Neuronal stem cell (in vitro differentiated cells): ENCODE results near the gene MIA.

Experiments
- DNase-seq: peaks from one replicate; pipeline ENCODE4 v3.0.0-alpha.2; 2013; ENCODE audit warnings: low spot score
- H2AFZ ChIP-seq: one replicate; pipeline ENCODE4 v1.6.1; 2013; ENCODE audit warnings: mild to moderate bottlenecking, low read length, inconsistent platforms
- H2AK5ac ChIP-seq: 2 replicates; pipeline ENCODE4 v1.6.1; 2013; ENCODE audit warnings: low read depth, mild to moderate bottlenecking, inconsistent platforms, low read length, moderate library complexity, mixed read lengths
- H2BK120ac ChIP-seq: 2 replicates; pipeline ENCODE4 v1.6.1; 2013; ENCODE audit warnings: low read depth, mild to moderate bottlenecking, inconsistent platforms, low read length, moderate library complexity, mixed read lengths
- H2BK12ac ChIP-seq: one replicate; pipeline ENCODE4 v1.6.1; 2013; ENCODE audit warnings: low read length, inconsistent platforms
- H2BK15ac ChIP-seq: 2 replicates; pipeline ENCODE4 v1.6.1; 2013; ENCODE audit warnings: mild to moderate bottlenecking, low read length, inconsistent platforms, mixed read lengths
- H2BK5ac ChIP-seq: one replicate; pipeline ENCODE4 v1.6.1; 2013; ENCODE audit warnings: inconsistent platforms, mild to moderate bottlenecking, low read length, moderate library complexity
- H3K14ac ChIP-seq: one replicate; pipeline ENCODE4 v1.6.1; 2013; ENCODE audit warnings: low read length, inconsistent platforms
- H3K18ac ChIP-seq: 2 replicates; pipeline ENCODE4 v1.6.1; 2013; ENCODE audit warnings: low read length, inconsistent platforms
- H3K23ac ChIP-seq: 2 replicates; pipeline ENCODE4 v1.6.1; 2013; ENCODE audit warnings: low read depth, mild to moderate bottlenecking, mixed read lengths, low read length, inconsistent platforms; ENCODE audit not compliant: poor library complexity
- H3K27ac ChIP-seq: replicated peaks from 3 replicates; pipeline ENCODE4 v1.5.1; 2013; ENCODE audit warnings: low read length, inconsistent platforms
- H3K27me3 ChIP-seq, 3 experiments: 2 replicates each; pipeline ENCODE4 v1.6.1; 2013; ENCODE audit warnings: low read length in 3 of 3, mild to moderate bottlenecking in 2 of 3, inconsistent platforms in 1 of 3, low read depth in 1 of 3, mixed read lengths in 1 of 3, moderate library complexity in 1 of 3; ENCODE audit not compliant: control insufficient read depth in 3 of 3, insufficient read depth in 3 of 3
- H3K36me3 ChIP-seq, 2 donors: replicated peaks in 1 of 2; 2 replicates each; pipeline ENCODE4 v1.6.1; 2013; ENCODE audit warnings: low read length in 2 of 2; ENCODE audit not compliant: control insufficient read depth in 2 of 2, insufficient read depth in 2 of 2
- H3K4ac ChIP-seq: 2 replicates; pipeline ENCODE4 v1.6.1; 2013; ENCODE audit warnings: inconsistent platforms, mild to moderate bottlenecking, low read length, moderate library complexity
- H3K4me1 ChIP-seq, 2 donors: 1 replicate in 1 of 2; 2 replicates in 1 of 2; pipeline ENCODE4 v1.6.1; 2013; ENCODE audit warnings: low read length in 2 of 2, low read depth in 1 of 2; ENCODE audit not compliant: control insufficient read depth in 2 of 2, insufficient read depth in 1 of 2
- H3K4me2 ChIP-seq: one replicate; pipeline ENCODE4 v1.6.1; 2013; ENCODE audit warnings: mild to moderate bottlenecking, low read length, inconsistent platforms; ENCODE audit not compliant: insufficient read depth, poor library complexity, severe bottlenecking
- H3K4me3 ChIP-seq, 2 donors: 2 replicates each; pipeline ENCODE4 v1.5.1; 2013; ENCODE audit warnings: low read length in 2 of 2, mild to moderate bottlenecking in 2 of 2, inconsistent platforms in 1 of 2, moderate library complexity in 1 of 2
- H3K79me1 ChIP-seq: one replicate; pipeline ENCODE4 v1.6.1; 2013; ENCODE audit warnings: low read depth, mild to moderate bottlenecking, inconsistent platforms, low read length, moderate library complexity
- H3K9ac ChIP-seq: one replicate; pipeline ENCODE4 v1.6.1; 2013; ENCODE audit warnings: mild to moderate bottlenecking, low read depth, low read length, inconsistent platforms; ENCODE audit not compliant: poor library complexity
- H3K9me3 ChIP-seq, 2 donors: replicated peaks in 1 of 2; 2 replicates each; pipeline versions ENCODE3 to v1.6.1; 2013; ENCODE audit warnings: low read length in 2 of 2, mild to moderate bottlenecking in 2 of 2, inconsistent platforms in 1 of 2, low read depth in 1 of 2, mixed read lengths in 1 of 2, moderate library complexity in 1 of 2; ENCODE audit not compliant: control insufficient read depth in 2 of 2, insufficient read depth in 1 of 2
- H4K8ac ChIP-seq: one replicate; pipeline ENCODE4 v1.6.1; 2013; ENCODE audit warnings: low read depth, mild to moderate bottlenecking, inconsistent platforms, low read length, moderate library complexity
- H4K91ac ChIP-seq: one replicate; pipeline ENCODE4 v1.6.1; 2013; ENCODE audit warnings: low read length, low read depth, mild to moderate bottlenecking, inconsistent platforms; ENCODE audit not compliant: poor library complexity
- WGBS, 2 donors: extraction: QIAGEN DNeasy Blood & Tissue Kit; methylation state at CpG; one replicate each; pipeline ENCODE4 v1.1.7; 2013; ENCODE audit warnings: missing lambda C conversion rate in 2 of 2, mixed read lengths in 1 of 2; ENCODE audit not compliant: insufficient read length in 2 of 2, insufficient replicate concordance in 1 of 2; ENCODE audit errors: extremely low coverage in 2 of 2; 5-methylcytosine and 5-hydroxymethylcytosine counted together

MIA gene

DNA sequence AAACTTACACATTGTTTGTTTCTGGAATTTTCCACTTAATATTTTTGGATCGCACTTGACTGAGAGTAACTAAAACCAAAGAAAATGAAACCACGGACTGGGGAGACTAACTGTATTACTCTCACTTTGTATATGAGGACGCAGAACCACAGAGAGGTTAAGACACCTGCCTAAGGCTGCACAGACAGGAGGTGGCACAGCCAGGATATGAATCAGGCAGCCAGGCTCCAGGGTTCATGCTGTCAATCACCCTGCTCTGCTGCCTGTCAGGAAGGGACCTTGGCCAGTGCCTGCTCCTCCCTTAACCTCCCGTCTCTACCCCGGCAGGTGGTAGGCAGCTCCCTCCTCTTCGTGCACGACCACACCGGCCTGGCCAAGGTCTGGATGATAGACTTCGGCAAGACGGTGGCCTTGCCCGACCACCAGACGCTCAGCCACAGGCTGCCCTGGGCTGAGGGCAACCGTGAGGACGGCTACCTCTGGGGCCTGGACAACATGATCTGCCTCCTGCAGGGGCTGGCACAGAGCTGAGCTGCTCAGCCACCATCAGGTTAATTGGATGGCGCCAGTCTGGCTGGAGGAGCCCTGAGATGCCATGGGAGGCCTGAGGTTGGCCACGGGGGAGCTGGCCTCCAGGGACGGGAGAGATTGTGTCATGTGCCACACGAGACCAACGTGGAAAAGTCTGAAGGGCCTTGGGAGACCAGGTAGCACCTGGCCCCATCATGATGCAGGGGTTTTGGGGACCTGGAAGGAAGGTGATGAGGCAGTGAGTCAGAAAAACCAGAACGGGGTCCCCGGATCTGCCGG lies 36.1 kb upstream of the MIA start:
- peak overlapping the region; percentile 87 for H2BK5ac ChIP-seq
- H4K91ac ChIP-seq, result no peak overlapping the region
- H3K4me1 ChIP-seq, result no peaks in the 10 kb centered on the region
- no peak overlapping the region for H2BK12ac ChIP-seq
- no peak overlapping the region for H3K4me2 ChIP-seq
- H4K8ac ChIP-seq, result peak overlapping the region; percentile 65
- H2AK5ac ChIP-seq, result no peak overlapping the region
- H2BK120ac ChIP-seq, result no peak overlapping the region
- peak overlapping the region; percentile 11 for H2BK15ac ChIP-seq
- H3K4me3 ChIP-seq, result no peak overlapping the region
- peak overlapping the region; percentile 11 for H3K4ac ChIP-seq
- H3K14ac ChIP-seq, result no peak overlapping the region
- H2AFZ ChIP-seq, result no peak overlapping the region
- peak overlapping the region; percentile 73 for H3K23ac ChIP-seq
- H3K9ac ChIP-seq, result peak overlapping the region; percentile 60
- no CpG with 5 or more reads among the region's 22 CpGs for WGBS, 2 donors
- H3K18ac ChIP-seq, result no peak overlapping the region
- H3K9me3 ChIP-seq, result peaks cover 0 to 1% of the 10 kb centered on the region in 2 donors
- no peak for DNase-seq
- H3K36me3 ChIP-seq, result peaks cover 36 to 77% of the 10 kb centered on the region in 2 donors
- H3K27me3 ChIP-seq, result no peaks in the 10 kb centered on the region
- peaks cover 3% of the 10 kb centered on the region for H3K79me1 ChIP-seq
- H3K27ac ChIP-seq, result no peak overlapping the region

DNA sequence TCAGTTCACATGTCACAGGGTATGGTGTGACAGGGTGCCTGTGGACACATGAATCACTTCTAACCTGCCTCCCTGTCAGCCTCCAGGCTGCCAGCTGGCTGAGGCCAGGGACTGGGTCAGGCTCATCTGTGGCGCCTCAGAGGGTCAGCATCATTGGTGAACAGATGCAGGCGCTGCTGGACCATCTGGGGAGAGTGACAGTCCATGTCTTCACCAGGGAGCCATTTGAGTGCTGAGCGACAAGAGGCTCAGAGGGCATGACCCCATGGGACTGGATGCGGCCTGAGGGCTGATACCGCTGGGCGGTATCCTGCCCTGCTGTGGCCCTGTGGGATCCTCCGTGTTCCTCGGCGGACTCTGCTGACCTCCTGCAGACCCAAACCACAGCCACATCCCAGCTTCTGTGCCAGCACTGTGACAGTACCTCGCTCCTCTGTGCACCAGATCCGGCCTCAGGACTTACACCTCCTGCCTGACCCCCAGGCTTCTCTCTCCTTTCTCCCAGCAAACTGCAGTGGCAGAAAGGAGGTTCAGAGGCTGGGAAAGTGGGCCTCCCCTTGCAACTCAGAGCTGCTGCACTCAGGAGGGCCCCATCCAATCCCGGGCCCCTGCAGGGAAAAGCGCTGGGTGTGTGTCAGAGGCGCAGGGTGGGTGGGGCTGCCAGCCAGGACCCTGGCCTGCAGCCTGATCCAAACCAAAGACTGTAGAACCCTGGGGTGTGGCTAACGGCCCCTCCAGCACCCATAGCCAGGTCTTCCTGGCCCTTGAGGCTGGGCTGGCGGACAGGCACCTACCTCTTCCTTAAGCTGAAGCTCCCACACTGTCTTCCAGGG lies 35.2 kb upstream of the MIA start:
- no peak overlapping the region for H3K4me2 ChIP-seq
- H3K9ac ChIP-seq, result peak overlapping the region; percentile 44
- DNase-seq, result no peak
- H4K8ac ChIP-seq, result peak overlapping the region; percentile 65
- H3K79me1 ChIP-seq, result peaks cover 3% of the 10 kb centered on the region
- no peak overlapping the region for H2BK12ac ChIP-seq
- H3K23ac ChIP-seq, result no peak overlapping the region
- H2BK120ac ChIP-seq, result no peak overlapping the region
- H3K4ac ChIP-seq, result no peak overlapping the region
- peaks cover 0 to 1% of the 10 kb centered on the region in 2 donors for H3K9me3 ChIP-seq
- H3K4me1 ChIP-seq, result no peaks in the 10 kb centered on the region
- H3K27me3 ChIP-seq, result no peaks in the 10 kb centered on the region
- no peak overlapping the region for H3K14ac ChIP-seq
- H2AK5ac ChIP-seq, result no peak overlapping the region
- no peak overlapping the region for H4K91ac ChIP-seq
- peaks cover 33 to 71% of the 10 kb centered on the region in 2 donors for H3K36me3 ChIP-seq
- no CpG with 5 or more reads among the region's 16 CpGs for WGBS, 2 donors
- H3K4me3 ChIP-seq, result no peak overlapping the region
- no peak overlapping the region for H3K27ac ChIP-seq
- no peak overlapping the region for H2BK5ac ChIP-seq
- H2BK15ac ChIP-seq, result no peak overlapping the region
- H2AFZ ChIP-seq, result no peak overlapping the region
- no peak overlapping the region for H3K18ac ChIP-seq

DNA sequence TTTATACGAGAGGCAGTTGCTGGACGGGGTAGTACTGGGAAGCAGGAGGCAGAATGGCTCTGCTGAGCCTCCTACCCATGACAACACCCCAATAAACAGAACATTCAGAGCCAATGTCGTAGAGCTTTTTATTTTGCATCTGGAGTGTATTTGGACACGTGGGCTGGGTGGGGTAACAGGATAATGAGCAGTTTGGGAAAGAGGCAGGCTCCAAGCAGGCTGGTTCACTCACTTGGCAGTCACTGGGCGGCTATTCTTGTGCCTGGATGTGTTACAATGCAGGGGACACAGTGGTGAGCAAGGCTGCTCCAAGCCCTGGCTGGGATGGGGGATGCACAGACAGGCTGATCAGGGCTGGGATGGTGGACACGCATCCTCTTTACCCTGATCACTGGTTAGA lies 34.6 kb upstream of the MIA start:
- Histone ChIP-seq H2AFZ (no peak overlapping the region), H4K91ac (no peak overlapping the region), H3K4ac (no peak overlapping the region), H3K9me3 (peaks cover 0 to 1% of the 10 kb centered on the region in 2 donors), H3K4me3 (peak overlapping the region in 1 of 2 donors; percentile 46), H3K36me3 (peaks cover 27 to 64% of the 10 kb centered on the region in 2 donors), H3K4me1 (peaks cover 0 to 1% of the 10 kb centered on the region in 2 donors), H3K4me2 (no peak overlapping the region), H2AK5ac (no peak overlapping the region), H4K8ac (no peak overlapping the region), H2BK120ac (no peak overlapping the region), H3K27me3 (no peaks in the 10 kb centered on the region), H2BK12ac (no peak overlapping the region), H3K9ac (peak overlapping the region; percentile 34), H2BK5ac (no peak overlapping the region), H2BK15ac (no peak overlapping the region), H3K23ac (no peak overlapping the region), H3K79me1 (peaks cover 3% of the 10 kb centered on the region), H3K27ac (no peak overlapping the region), H3K14ac (no peak overlapping the region), H3K18ac (no peak overlapping the region)
- no CpG with 5 or more reads among the region's 6 CpGs for WGBS, 2 donors
- no peak for DNase-seq
